ENCODE measurements around the gene HDX. TPM values are rescaled to one million over a fixed set of nuclear protein-coding genes. Genes with fewer than 3 reads are reported as not detected.
"Not testable (repeated sequence)": the region's sequence is repeated elsewhere in the genome, so short reads cannot be mapped to it uniquely, and the experiment has no call there.

HDX gene
- total and polyA plus RNA-seq, 2 experiments from 2014 or later: 2.1 to 2.7 TPM

- Histone ChIP-seq H3K9me3 (ENCODE audit: low read depth) (no peaks in the 10 kb centered on the region), H3K27me3 (no peaks in the 10 kb centered on the region), H3K4me3 (no peak overlapping the region), H3K4me1 (ENCODE audit: low read depth) (no peaks in the 10 kb centered on the region), H3K36me3 (no peaks in the 10 kb centered on the region), H3K27ac (no peak overlapping the region)
- no peak for TF ChIP-seq CTCF (IDR thresholded peaks at IDR 0.05; ENCODE audit: low read depth, low read length)
- no peak for DNase-seq (ENCODE audit: low read depth in 1 of 2, low spot score in 1 of 2)
Measured at GRCh38 chrX:84318661-84319060, 183.6 kb downstream of the HDX start.

- H3K36me3 ChIP-seq; DNase-seq (ENCODE audit: low read depth in 1 of 2, low spot score in 1 of 2); H3K27ac ChIP-seq; H3K4me1 ChIP-seq (ENCODE audit: low read depth); H3K4me3 ChIP-seq; H3K27me3 ChIP-seq; H3K9me3 ChIP-seq (ENCODE audit: low read depth): not testable (repeated sequence)
Measured at GRCh38 chrX:84315946-84316345, 186.3 kb downstream of the HDX start.

Measured in cardiac muscle cell (in vitro differentiated cells and primary cell).